Measurements from ENCODE around the gene F12. TPM values are rescaled to one million over a fixed set of nuclear protein-coding genes. Genes with fewer than 3 reads are reported as not detected.

Gene F12
- total RNA-seq, 2 donors from 2014 or later, result 0.43 TPM; not detected in 1

- Histone ChIP-seq H3K27ac (peak overlapping the region in 1 of 2 donors; percentile 16), H3K27me3 (no peaks in the 10 kb centered on the region), H3K4me1 (peaks cover 0 to 36% of the 10 kb centered on the region in 2 donors), H3K4me3 (no peak overlapping the region), H3K9me3 (no peaks in the 10 kb centered on the region), H3K36me3 (peaks cover 35% of the 10 kb centered on the region)
- TF ChIP-seq CTCF (IDR thresholded peaks at IDR 0.05), result no peak
- no peak for DNase-seq (ENCODE audit: low spot score)
Observed at GRCh38 chr5:177430140-177430951, 21.0 kb upstream of the F12 start.

- TF ChIP-seq CTCF (IDR thresholded peaks at IDR 0.05), result no peak
- no peak for DNase-seq (ENCODE audit: low spot score)
- H3K4me1 ChIP-seq, result peaks cover 0 to 39% of the 10 kb centered on the region in 2 donors
- no peaks in the 10 kb centered on the region for H3K27me3 ChIP-seq
- H3K27ac ChIP-seq, result peak overlapping the region; percentile 4 to 18
- H3K4me3 ChIP-seq, result no peak overlapping the region
- H3K9me3 ChIP-seq, result no peaks in the 10 kb centered on the region
- H3K36me3 ChIP-seq, result peaks cover 26% of the 10 kb centered on the region
Observed at GRCh38 chr5:177429248-177430040, 20.1 kb upstream of the F12 start.

GRCh38 chr5:177428574-177429217 is 19.3 kb upstream of the F12 start:
- Histone ChIP-seq H3K4me3 (no peak overlapping the region), H3K27ac (peak overlapping the region; percentile 4 to 18)
- DNase-seq (ENCODE audit: low spot score), result no peak

GRCh38 chr5:177427919-177428573 is 18.7 kb upstream of the F12 start:
- peaks cover 0 to 39% of the 10 kb centered on the region in 2 donors for H3K4me1 ChIP-seq
- H3K27ac ChIP-seq, result peak overlapping the region in 1 of 2 donors; percentile 88
- no peak for TF ChIP-seq CTCF (IDR thresholded peaks at IDR 0.05)
- H3K27me3 ChIP-seq, result no peaks in the 10 kb centered on the region
- H3K4me3 ChIP-seq, result peak overlapping the region in 1 of 2 donors; percentile 88
- DNase-seq (ENCODE audit: low spot score), result no peak
- peaks cover 12% of the 10 kb centered on the region for H3K36me3 ChIP-seq
- no peaks in the 10 kb centered on the region for H3K9me3 ChIP-seq

More at GRCh38 chr5:177428574-177429217, 19.3 kb upstream of the F12 start:
- Histone ChIP-seq H3K27me3 (no peaks in the 10 kb centered on the region), H3K9me3 (no peaks in the 10 kb centered on the region), H3K4me1 (peaks cover 0 to 39% of the 10 kb centered on the region in 2 donors), H3K36me3 (peaks cover 18% of the 10 kb centered on the region)
- no peak for TF ChIP-seq CTCF (IDR thresholded peaks at IDR 0.05)

- no peak for TF ChIP-seq CTCF (IDR thresholded peaks at IDR 0.05)
Observed at GRCh38 chr5:177427211-177427822, 18.0 kb upstream of the F12 start.

More at GRCh38 chr5:177427211-177427822, 18.0 kb upstream of the F12 start:
- Histone ChIP-seq H3K27ac (peak overlapping the region; percentile 86 to 88), H3K36me3 (peaks cover 5% of the 10 kb centered on the region), H3K27me3 (no peaks in the 10 kb centered on the region), H3K4me3 (peak overlapping the region; percentile 74 to 88), H3K9me3 (no peaks in the 10 kb centered on the region), H3K4me1 (peaks cover 0 to 39% of the 10 kb centered on the region in 2 donors)
- no peak for DNase-seq (ENCODE audit: low spot score)
